GM19455 (cell line): ENCODE results near the gene DPP3.
"Not testable (repeated sequence)": the region's sequence is repeated elsewhere in the genome, so short reads cannot be mapped to it uniquely, and the experiment has no call there.

Experiments
- ATAC-seq: cut with Tn5 transposase; IDR thresholded peaks from one replicate; pipeline ENCODE4 v1.9.1; 2021; ENCODE audit not compliant: unreplicated experiment

DPP3 gene, protein sequence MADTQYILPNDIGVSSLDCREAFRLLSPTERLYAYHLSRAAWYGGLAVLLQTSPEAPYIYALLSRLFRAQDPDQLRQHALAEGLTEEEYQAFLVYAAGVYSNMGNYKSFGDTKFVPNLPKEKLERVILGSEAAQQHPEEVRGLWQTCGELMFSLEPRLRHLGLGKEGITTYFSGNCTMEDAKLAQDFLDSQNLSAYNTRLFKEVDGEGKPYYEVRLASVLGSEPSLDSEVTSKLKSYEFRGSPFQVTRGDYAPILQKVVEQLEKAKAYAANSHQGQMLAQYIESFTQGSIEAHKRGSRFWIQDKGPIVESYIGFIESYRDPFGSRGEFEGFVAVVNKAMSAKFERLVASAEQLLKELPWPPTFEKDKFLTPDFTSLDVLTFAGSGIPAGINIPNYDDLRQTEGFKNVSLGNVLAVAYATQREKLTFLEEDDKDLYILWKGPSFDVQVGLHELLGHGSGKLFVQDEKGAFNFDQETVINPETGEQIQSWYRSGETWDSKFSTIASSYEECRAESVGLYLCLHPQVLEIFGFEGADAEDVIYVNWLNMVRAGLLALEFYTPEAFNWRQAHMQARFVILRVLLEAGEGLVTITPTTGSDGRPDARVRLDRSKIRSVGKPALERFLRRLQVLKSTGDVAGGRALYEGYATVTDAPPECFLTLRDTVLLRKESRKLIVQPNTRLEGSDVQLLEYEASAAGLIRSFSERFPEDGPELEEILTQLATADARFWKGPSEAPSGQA

DNA sequence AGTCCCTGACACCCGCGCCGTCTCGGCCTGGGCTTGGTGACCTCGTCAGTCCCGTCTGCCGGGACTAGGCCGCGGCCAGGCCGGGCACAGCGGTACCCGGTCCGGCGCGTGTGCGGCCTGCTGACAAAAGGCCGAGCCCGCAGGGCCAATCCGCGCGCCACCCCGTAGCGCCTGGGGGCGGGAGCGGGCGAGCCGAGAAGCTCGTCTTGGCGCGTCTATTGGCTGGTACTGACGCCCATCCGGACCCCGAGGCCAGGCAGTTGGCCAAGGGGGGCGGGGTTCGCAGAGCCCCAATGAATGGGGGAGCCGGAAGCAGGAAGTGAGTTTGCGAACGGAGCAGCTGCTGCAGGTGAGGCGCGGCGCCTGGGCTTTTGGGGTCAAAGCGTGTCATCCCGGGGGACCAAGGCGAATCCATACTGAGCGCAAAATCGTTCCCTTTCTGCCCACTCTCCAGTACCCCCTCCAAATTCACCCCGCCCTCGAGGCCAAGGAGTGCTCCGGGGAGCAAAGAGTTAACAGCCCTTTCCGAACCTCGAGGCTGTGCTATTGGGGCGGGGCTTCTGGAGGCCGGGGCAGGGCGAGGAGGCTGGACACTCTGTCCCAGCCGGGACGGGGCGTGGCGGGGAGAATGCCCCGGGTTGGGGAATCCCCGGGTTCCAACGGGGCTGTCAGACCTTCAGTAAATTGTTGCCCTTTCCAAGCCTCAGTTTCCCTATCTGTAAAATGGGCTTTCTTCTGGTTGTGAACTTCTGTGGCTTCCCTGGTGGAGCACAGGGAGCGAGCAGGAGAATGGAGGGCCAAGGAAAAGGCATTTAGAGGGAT, at the start of gene DPP3:
Gene DPP3, plus strand, starts transcription at position 318 of the 822 bp plus-strand sequence. CDS start 1,767 bp downstream, outside the sequence.
- peak; percentile 90 for ATAC-seq

DNA sequence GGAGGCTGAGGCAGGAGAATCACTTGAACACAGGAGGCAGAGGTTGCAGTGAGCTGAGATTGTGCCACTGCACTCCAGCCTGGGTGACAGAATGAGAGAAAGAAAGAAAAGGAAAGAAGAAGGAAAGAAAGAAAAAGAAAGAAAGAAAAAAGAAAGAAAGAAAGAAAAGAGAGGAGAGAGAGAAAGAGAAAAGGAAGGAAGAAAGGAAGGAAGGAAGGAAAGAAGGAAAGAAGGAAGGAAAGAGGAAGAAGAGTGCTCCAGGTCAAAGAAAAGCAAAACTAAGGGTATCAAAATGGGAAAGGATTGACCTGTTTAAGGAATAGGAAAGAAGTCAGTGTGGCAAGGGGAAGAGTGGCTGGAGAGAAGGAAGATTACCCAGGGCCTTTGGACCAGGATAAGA, 48.9 kb upstream of the DPP3 start:
- not testable (repeated sequence) for ATAC-seq

DNA sequence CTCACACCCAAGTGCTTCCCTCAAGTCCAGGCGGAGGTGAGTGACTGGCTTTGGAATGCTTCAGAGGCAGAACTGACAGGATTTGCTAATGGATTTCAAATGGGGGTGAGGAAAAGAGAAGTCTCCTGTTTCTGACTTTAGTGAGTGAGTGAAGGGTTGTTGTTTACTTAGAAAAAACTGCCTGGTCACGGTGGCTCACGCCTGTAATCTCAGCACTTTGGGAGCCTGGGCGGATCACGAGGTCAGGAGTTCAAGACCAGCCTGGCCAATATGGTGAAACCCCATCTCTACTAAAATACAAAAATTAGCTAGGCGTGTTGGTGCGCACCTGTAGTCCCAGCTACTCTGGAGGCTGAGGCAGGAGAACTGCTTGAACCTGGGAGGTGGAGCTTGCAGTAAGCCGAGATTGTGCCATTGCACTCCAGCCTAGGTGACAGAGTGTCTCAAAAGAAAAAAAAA, 48.3 kb upstream of the DPP3 start:
- not testable (repeated sequence) for ATAC-seq

DNA sequence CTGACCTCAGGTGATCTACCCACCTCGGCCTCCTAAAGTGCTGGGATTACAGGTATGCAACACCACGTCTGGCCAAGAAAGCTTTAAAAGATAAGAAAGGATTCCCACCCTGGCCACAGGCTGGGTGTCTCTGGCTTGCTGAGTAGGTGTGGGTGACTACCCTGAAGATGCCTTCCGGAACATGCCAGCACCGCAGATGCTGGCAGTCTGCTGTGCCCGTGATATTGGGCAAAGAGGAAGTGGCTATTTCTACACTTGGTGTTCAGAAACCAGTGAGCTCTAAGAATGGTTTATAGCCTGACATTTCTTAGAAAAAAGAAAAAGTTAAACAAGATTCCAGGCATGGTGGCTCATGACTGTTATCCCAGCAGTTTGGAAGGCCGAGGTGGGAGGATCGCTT, 47.6 kb upstream of the DPP3 start:
- ATAC-seq = no peak

DNA sequence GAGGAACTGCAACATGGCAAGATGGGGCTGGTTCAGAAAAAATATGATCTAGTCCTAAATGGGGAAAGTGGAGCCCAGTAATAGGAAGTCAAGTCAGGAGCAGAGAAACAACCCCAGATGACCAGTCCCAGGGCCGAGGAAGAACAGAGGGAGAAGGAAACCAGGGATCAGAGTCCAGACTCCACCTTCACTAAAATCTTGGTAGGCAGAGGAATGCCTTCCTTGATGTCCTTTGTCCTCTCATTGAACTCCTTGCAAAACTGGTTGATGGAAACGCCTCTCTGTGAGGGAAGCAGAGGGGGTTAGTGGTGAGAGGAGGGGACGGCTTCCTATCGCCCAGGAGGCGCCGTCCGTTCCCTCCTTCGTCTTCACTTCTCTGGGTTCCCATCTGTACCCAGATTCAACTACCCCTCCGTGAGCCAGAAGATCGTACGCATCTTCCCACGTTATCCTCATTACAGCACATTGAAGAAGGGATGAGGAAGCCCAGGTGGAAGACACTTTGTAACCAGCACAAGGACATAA, 42.2 kb upstream of the DPP3 start:
- ATAC-seq = no peak

DNA sequence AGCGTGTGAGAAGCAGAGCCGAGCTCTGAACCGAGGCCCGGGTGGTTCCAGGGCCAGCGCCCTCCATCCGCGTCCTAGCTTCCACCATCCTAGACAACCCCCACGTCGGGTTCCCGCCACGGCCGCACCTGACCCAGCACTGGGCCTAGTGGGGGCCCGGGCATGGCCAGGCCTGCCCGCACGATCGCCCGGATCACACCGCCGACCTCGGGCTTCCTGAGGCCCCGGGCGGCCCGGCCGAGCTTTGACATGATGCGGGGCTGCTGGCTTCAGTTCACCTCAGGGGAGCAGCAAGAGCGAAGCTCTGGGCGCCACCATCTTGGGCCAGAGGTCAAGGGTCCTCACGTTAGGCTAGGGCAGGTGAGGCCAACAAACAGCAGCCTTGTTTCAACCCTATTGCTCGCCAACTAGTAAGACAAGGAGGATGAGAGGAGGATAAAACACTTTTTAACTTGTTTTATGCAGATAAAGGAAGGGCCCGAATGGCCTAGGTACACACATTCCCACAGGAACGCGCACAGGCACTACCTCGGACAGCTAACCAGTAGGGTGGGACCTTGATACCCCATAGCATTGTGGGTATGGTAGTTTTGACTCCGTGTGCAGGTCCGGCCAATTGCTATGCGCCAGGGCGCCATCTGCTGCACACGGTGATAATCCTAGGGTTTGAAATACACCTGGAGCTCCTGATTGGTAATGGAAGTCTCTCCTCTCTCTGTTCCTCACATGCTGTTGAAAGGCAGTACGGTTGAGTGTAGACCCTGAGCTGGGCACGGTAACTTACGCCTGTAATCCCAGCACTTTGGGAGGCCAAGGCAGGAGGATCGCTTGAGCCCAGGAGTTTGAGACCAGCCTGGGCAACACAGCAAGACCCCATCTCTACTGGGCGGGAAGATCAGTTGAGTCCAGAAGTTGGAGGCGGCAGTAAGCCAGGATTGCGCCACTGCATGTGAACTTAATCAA, 41.4 kb upstream of the DPP3 start, which contains the start of gene MRPL11:
Gene MRPL11, minus strand, starts transcription at position 345 of the 963 bp plus-strand sequence. Its CDS starts 94 bp downstream, at position 251.
- ATAC-seq = peak; percentile 92

DNA sequence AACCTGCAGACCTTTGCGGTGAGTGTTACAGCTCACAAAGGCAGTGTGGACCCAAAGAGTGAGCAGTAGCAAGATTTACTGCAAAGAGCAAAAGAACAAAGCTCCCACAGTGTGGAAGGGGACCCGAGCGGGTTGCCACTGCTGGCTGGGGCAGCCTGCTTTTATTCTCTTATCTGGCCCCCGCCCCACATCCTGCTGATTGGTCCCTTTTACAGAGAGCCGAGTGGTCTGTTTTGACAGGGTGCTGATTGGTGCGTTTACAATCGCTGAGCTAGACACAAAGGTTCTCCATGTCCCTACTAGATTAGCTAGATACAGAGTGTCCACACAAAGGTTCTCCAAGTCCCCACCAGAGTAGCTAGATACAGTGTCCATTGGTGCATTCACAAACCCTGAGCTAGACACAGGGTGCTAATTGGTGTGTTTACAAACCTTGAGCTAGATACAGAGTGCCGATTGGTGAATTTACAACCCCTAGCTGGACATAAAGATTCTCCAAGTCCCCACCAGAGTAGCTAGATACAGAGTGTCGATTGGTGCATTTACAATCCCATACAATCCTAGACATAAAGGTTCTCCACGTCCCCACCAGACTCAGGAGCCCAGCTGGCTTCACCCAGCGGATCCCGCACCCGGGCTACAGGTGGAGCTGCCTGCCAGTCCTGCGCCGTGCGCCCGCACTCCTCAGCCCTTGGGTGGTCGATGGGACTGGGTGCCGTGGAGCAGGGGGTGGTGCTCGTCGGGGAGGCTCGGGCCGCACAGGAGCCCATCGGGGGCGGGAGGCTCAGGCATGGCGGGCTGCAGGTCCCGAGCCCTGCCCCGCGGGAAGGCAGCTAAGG, 39.9 kb upstream of the DPP3 start:
- not testable (repeated sequence) for ATAC-seq

DNA sequence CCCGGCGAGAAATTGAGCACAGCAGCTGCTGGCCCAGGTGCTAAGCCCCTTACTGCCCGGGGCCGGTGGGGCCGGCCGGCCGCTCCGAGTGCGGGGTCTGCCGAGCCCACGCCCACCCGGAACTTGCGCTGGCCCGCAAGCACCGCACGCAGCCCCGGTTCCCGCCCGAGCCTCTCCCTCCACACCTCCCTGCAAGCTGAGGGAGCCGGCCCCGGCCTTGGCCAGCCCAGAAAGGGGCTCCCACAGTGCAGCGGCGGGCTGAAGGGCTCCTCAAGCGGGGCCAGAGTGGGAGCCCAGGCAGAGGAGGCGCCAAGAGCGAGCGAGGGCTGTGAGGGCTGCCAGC, 39.3 kb upstream of the DPP3 start:
- not testable (repeated sequence) for ATAC-seq

DNA sequence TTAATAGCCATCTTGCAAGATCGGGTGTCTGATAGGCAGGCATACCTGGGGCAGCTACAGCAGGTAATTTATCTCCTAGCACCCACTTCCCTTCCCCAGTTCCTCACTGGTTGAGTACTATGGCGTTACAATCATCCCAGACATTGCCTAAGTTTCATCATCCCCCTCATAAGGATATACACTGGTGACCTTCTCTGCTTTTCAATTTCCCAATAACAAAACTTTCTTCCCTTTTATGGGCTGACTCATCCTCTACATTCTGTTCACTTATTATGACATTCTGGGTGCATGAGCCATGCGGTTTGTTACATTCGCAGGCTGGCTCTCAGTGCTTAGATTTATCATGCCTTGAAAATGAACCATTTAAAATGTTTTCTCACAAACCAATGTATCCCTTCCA, 36.6 kb upstream of the DPP3 start:
- no peak for ATAC-seq

DNA sequence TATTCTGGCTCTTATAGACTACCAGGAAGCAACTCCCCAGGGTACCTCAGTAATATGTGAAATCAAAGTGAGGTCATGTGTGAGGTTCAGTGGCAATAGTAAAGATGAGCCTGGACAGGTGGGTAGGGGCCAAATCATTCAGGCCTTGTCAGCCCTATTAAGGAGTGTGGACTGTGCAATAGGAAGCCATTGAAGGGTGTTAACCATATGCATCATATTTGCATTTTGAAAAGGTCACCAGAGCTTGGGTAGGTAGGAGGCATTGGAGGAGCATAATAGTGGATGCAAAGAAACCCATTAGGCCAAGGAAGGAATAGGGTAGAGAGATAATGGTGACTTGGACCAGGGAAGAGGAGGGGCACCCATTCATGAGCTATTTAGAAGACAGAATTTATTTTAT, 33.2 kb upstream of the DPP3 start:
- no peak for ATAC-seq

DNA sequence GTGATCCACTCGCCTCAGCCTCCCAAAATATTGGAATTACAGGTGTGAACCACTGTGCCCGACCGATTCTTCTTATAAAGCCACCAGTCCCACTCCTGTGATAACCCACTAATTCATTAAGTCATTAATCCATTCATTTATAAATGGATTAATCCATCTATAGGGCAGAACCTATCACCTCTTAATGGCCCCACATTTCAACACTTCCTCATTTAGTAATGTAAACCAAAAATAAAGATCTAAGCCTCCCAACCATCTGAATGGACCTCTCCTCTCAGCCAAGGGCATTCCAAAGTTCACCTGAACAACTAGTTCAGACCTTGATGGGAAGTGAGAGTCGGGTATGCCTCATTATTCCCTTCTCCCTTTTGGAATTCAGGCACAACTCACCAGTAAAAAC, 31.7 kb upstream of the DPP3 start:
- no peak for ATAC-seq

DNA sequence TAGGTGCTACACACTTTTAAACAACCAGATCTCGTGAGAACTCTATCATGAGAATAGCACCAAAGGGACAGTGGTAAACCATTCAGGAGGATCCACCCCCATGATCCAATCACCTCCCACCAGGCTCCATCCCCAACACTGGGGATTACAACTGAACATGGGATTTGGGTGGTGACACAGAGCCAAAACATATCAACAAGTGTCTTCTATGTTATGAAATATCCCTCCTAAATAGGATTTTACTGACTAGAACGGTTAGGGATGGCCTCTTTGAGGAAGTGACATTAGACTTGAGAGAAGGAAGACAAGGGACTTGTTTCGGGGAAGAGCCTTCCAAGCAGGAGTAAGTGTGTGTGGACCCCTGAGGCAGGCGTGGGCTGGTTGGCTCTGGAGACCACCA, 29.7 kb upstream of the DPP3 start:
- no peak for ATAC-seq

DNA sequence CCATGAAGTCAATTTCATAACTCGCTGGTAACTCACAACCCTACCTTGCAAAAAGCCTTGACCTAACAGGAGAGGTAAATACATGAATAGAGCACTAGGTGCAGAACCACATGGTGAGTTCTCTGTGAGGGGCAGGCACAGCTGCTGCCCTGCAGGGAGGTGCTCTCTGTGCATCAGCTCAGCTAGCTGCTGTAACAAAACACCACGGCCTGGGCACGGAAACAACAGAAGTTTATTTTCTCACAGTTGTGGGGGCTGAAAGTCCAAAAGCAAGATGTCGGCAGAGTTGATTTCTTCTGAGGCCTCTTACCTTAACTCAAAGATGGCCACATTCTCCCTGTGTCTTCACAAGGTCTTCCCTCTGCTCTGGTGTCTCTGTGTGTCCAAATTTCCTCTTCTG, 28.6 kb upstream of the DPP3 start:
- no peak for ATAC-seq

DNA sequence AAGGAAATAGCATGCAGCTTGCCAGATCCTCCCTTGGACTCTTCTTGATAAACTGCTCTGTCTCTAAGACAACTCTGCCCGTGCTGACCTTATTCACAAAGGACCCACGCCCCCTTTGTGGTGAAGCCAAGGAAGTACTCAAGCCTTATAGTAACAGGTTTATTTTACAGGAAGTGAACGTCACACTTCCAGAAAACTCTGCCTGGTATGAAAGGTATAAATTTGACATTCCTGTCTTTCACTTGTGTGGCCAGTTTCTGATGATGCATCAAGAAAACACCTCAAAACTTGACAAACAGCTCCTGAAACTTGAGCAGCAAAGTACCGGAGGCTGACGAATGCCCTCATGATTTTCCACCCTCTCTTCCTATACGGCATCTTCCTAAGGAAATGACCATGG, 26.0 kb upstream of the DPP3 start:
- ATAC-seq = no peak

DNA sequence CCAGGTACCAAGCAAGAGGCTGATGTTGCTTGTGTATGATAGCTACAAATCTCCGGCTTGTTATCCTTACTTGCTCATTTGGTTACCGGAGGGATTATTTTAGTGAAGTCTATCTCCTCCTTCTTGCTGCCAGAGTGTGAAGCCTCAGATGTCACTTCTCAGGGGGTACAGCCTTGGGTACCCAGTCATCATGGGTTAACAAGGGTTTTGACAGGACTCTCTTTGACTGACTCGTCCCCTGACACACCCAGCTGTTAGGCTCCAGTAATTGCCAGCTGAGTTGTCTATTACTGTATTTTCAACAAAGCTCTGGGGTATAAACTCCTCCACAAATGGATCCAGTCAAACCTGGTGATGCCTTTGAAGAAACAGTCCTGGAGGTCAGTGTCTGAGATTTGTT, 25.4 kb upstream of the DPP3 start:
- no peak for ATAC-seq

DNA sequence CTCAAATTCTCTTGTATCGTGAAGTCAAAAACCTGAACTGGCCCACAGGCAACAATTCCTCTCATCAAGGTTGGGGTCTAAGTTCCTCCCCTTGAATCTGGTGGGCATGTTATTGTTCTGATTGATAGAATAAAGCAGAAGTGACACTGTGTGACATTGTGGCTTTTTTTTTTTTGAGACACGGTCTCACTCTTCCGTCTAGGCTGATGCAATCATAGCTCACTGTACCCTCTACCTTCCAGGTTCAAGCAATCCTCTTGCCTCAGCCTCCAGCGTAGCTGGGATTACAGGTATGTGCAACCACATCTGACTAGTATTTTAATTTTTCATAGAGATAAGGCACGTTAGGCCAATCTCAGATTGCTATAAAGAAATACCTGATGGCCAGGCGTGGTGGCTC, 22.4 kb upstream of the DPP3 start:
- no peak for ATAC-seq

DNA sequence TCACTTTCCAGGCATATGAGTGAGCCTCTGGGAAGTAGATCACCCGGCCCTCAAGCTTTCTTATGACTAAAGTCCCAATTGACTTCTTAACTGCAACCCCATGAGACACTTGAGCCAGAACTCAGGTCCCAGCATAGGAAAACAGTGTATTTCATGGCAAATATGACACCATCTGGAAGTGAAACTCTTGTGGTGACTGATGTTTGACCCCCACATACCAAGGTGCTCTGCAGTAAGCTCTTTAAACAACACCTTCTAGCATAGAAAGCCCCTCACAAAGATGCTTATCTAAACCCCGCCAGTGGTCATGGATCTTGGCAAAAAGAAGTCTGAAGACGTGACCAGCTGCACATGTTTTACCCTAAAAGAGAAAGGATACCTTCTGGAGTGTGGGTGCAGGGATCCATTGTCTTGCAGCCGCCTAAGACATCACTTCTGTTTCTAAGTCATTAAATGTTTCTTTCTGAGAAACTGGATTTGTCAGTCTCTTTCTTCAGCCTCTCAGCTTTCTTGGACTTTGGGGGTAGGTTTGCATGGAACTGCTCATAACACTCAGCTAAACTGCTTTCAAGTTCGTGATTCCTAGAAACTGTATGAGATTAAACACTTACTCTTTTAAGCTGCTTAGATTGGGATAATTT, 21.0 kb upstream of the DPP3 start:
- no peak for ATAC-seq

DNA sequence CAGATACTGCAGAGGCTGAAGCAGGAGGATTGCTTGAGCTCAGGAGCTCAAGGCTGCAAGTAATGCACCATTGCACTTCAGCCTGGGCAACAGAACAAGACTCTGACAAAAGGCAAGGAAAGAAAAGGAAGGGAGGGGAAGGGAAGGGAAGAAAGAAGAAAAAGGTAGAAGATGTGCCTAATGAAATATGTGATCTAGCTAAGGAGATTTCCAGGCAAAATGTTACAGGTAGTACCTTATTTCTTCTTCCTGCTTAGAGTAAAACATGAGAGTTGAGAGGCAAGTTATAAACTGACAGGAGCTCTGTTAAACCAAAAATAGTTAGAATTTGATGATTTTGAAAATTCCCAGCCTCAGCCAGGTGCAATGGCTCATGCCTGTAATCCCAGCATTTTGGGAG, 18.2 kb upstream of the DPP3 start:
- no peak for ATAC-seq

DNA sequence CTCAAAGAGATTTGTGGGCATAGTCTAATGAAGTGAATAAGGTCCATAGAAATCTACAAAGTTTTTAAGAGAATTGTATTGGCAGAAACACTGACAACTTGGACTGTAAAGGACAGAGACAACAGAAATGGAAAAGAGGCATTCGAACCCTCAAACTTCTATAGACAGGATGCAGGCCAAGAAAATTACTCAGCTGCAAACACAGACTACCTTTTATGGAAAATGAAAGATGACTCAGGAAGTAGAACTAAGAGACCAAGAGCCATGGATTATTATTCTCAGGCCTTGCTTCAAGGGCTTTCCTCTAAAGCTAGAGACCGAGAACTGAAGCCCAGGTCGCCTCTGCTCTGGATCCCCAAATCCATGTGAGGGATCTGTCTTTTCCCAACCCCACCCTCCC, 17.3 kb upstream of the DPP3 start:
- no peak for ATAC-seq
